ENCODE data around the gene EVI2A. TPM values are rescaled to one million over a fixed set of nuclear protein-coding genes. Genes with fewer than 3 reads are reported as not detected.
"Not testable (repeated sequence)": the region's sequence is repeated elsewhere in the genome, so short reads cannot be mapped to it uniquely, and the experiment has no call there.

The EVI2A gene
- total and polyA plus RNA-seq, 9 of the 15 experiments (the other 6 are each of a cell fraction or from before 2014, with no cell fraction given), result 0.06 to 0.37 (median 0.15) TPM; not detected in 3

GRCh38 chr17:31312223-31312622, 9.2 kb downstream of the EVI2A start:
- H3K36me3 ChIP-seq (ENCODE audit: control insufficient read depth, insufficient read depth, low read length); intact Hi-C loops (cut with micrococcal nuclease); in situ Hi-C loops (cut with MboI); ATAC-seq; H4K20me1 ChIP-seq (replicated peaks; ENCODE audit: control insufficient read depth, insufficient read depth, low read length); H3K4me2 ChIP-seq (ENCODE audit: insufficient read depth, low read length); H3K4me3 ChIP-seq; H3K27ac ChIP-seq (ENCODE audit: extremely low read depth, low read depth, low read length); H3K9me3 ChIP-seq (replicated peaks; ENCODE audit: control insufficient read depth, insufficient read depth, low read depth, low read length); H3K9ac ChIP-seq (ENCODE audit: insufficient read depth in 1 of 2, low read depth in 2 of 2, low read length in 2 of 2); DNase-seq (ENCODE audit: extremely low read depth in 1 of 4, low spot score in 3 of 4); H3K27me3 ChIP-seq (ENCODE audit: control insufficient read depth in 2 of 2, insufficient read depth in 2 of 2, low read length in 2 of 2); CTCF ChIA-PET (ENCODE audit: low intra/inter-chr PET ratio); BruUV-seq (replicated peaks); H3K79me2 ChIP-seq (ENCODE audit: control insufficient read depth, insufficient read depth, low read length); FAIRE-seq; H2AFZ ChIP-seq (ENCODE audit: low read depth, low read length); H3K9me1 ChIP-seq (ENCODE audit: control insufficient read depth, insufficient read depth, low read length): not testable (repeated sequence)
- H3K4me1 ChIP-seq (replicated peaks in 1 of 2; ENCODE audit: control insufficient read depth in 2 of 2, insufficient read depth in 2 of 2, low read length in 2 of 2), result peaks cover 12% of the 10 kb centered on the region in 2 experiments; a peak in 4 of 5 replicates
- 73% methylated on average over 5 of the region's 7 CpGs for WGBS (ENCODE audit: insufficient coverage, low coverage, missing lambda C conversion rate)
- POLR2A ChIA-PET, result interaction anchor here (1.5 kb wide), 1 partner anchor 18 kb away, joined by 3 read pairs; no protein-coding TSS in a partner anchor

GRCh38 chr17:31311526-31311925, 9.9 kb downstream of the EVI2A start:
- ATAC-seq, result no peak
- ChIA-PET CTCF (ENCODE audit: low intra/inter-chr PET ratio) (no interaction called here), POLR2A (interaction anchor here (1.5 kb wide), 1 partner anchor 17 kb away, joined by 3 read pairs; no protein-coding TSS in a partner anchor)
- no peak overlapping the region for H3K4me3 ChIP-seq
- TF ChIP-seq KLF1 (tag; IDR thresholded peaks at IDR 0.05) (no peak), ILK (tag; IDR thresholded peaks at IDR 0.05; ENCODE audit: borderline replicate concordance, low read depth) (no peak)
- no peaks in the 10 kb centered on the region for H3K36me3 ChIP-seq (ENCODE audit: control insufficient read depth, insufficient read depth, low read length)
- H3K27me3 ChIP-seq (ENCODE audit: control insufficient read depth in 2 of 2, insufficient read depth in 2 of 2, low read length in 2 of 2), result no peaks in the 10 kb centered on the region
- H3K27ac ChIP-seq (ENCODE audit: extremely low read depth, low read depth, low read length), result no peak overlapping the region
- H2AFZ ChIP-seq (ENCODE audit: low read depth, low read length), result no peak overlapping the region
- intact Hi-C loops (cut with micrococcal nuclease), result no loop called here
- 52% methylated on average over 3 of the region's 3 CpGs for WGBS (ENCODE audit: insufficient coverage, low coverage, missing lambda C conversion rate)
- no peaks in the 10 kb centered on the region for H3K9me1 ChIP-seq (ENCODE audit: control insufficient read depth, insufficient read depth, low read length)
- H3K79me2 ChIP-seq (ENCODE audit: control insufficient read depth, insufficient read depth, low read length), result peaks cover 2% of the 10 kb centered on the region; the same call in 1 of the 3 replicates
- no peaks in the 10 kb centered on the region for H3K9me3 ChIP-seq (replicated peaks; ENCODE audit: control insufficient read depth, insufficient read depth, low read depth, low read length)
- BruUV-seq (replicated peaks), result no TSS peak
- in situ Hi-C loops (cut with MboI), result no loop called here
- DNase-seq (ENCODE audit: extremely low read depth in 1 of 4, low spot score in 3 of 4), result no peak
- no peak overlapping the region for H3K9ac ChIP-seq (ENCODE audit: insufficient read depth in 1 of 2, low read depth in 2 of 2, low read length in 2 of 2)
- FAIRE-seq, result no peak
- H3K4me1 ChIP-seq (replicated peaks in 1 of 2; ENCODE audit: control insufficient read depth in 2 of 2, insufficient read depth in 2 of 2, low read length in 2 of 2), result peaks cover 12% of the 10 kb centered on the region in 2 experiments; a peak in 4 of 5 replicates
- H3K4me2 ChIP-seq (ENCODE audit: insufficient read depth, low read length), result no peak overlapping the region
- peaks cover 7% of the 10 kb centered on the region; the same call in 1 of the 2 replicates for H4K20me1 ChIP-seq (replicated peaks; ENCODE audit: control insufficient read depth, insufficient read depth, low read length)
